ENCODE data around the gene USP6NL. TPM values are rescaled to one million over a fixed set of nuclear protein-coding genes. Genes with fewer than 3 reads are reported as not detected.

Gene USP6NL
- total and polyA plus RNA-seq, 2 of the 13 experiments (the other 11 are each of a cell fraction or from before 2014, with no cell fraction given) = 10.5 to 22.9 TPM

DNA sequence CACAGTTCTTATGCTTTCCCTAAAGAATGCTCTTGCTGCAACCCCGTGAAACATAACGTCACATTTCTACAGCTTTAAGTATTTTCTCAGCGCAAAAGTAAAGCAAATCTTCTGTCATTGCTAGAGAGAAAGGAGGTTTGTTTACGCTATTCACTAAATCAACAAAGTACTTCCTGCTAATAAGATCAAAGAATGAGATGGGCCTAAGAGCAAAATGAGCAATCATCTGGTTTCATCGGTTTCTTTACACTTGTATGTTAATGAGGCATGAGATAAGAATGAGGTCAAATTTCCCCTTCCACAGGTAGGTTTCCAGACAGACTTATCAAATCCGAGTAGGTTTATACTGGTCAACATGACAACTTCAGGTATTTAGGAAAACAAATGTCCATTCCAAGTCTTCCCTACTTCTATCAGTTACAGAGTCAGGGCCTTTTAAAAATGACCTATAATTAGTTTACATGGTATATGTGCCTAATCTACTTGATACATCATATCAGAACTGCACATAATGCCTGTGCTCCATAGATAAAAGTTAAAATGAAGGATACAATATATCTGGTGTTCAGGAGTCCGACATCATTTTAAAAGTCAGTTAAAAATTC lies 8.4 kb downstream of the USP6NL start (continued):
- TF ChIP-seq NFIC (IDR thresholded peaks at IDR 0.05; ENCODE audit: low read length) = peak; percentile 81; the same call in 1 of the 2 replicates
- TF ChIP-seq, protein P1, sequence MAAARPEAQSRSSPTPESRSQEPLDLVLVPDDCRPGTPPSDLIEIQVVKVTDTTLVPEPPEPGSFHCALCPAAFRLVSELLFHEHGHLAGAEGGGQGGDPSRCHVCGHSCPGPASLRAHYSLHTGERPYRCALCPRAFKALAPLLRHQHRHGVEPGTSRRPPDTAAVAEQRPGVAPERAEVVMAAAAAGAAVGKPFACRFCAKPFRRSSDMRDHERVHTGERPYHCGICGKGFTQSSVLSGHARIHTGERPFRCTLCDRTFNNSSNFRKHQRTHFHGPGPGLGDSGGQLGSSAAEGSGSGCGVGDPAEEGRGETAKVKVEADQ (CRISPR knock-in tag; IDR thresholded peaks at IDR 0.05; ENCODE audit: borderline replicate concordance) = no peak
- TF ChIP-seq ZSCAN22 (CRISPR knock-in tag; IDR thresholded peaks at IDR 0.05) = no peak
- TF ChIP-seq NCOR1 (IDR thresholded peaks at IDR 0.05; ENCODE audit: borderline replicate concordance, low read length) = peak; percentile 66; the same call in 1 of the 2 replicates
- TF ChIP-seq HOXA7 (CRISPR knock-in tag; IDR thresholded peaks at IDR 0.05) = no peak
- TF ChIP-seq RFX3 (CRISPR knock-in tag; IDR thresholded peaks at IDR 0.05) = no peak
- TF ChIP-seq ZKSCAN1 (IDR thresholded peaks at IDR 0.05; ENCODE audit: low read length) = no peak
- peak; percentile 71 for TF ChIP-seq ATF1 (CRISPR knock-in tag; IDR thresholded peaks at IDR 0.05)
- no peak for TF ChIP-seq SPEN (CRISPR knock-in tag; IDR thresholded peaks at IDR 0.05; ENCODE audit: low read depth)
- no peak for TF ChIP-seq EED (CRISPR knock-in tag; IDR thresholded peaks at IDR 0.05)
- no peak for TF ChIP-seq NFIB (CRISPR knock-in tag; IDR thresholded peaks at IDR 0.05; ENCODE audit: borderline replicate concordance)
- TF ChIP-seq MAFG (CRISPR knock-in tag; IDR thresholded peaks at IDR 0.05) = no peak
- TF ChIP-seq HDAC2 (CRISPR knock-in tag; IDR thresholded peaks at IDR 0.05) = peak; percentile 91
- TF ChIP-seq, protein P2, sequence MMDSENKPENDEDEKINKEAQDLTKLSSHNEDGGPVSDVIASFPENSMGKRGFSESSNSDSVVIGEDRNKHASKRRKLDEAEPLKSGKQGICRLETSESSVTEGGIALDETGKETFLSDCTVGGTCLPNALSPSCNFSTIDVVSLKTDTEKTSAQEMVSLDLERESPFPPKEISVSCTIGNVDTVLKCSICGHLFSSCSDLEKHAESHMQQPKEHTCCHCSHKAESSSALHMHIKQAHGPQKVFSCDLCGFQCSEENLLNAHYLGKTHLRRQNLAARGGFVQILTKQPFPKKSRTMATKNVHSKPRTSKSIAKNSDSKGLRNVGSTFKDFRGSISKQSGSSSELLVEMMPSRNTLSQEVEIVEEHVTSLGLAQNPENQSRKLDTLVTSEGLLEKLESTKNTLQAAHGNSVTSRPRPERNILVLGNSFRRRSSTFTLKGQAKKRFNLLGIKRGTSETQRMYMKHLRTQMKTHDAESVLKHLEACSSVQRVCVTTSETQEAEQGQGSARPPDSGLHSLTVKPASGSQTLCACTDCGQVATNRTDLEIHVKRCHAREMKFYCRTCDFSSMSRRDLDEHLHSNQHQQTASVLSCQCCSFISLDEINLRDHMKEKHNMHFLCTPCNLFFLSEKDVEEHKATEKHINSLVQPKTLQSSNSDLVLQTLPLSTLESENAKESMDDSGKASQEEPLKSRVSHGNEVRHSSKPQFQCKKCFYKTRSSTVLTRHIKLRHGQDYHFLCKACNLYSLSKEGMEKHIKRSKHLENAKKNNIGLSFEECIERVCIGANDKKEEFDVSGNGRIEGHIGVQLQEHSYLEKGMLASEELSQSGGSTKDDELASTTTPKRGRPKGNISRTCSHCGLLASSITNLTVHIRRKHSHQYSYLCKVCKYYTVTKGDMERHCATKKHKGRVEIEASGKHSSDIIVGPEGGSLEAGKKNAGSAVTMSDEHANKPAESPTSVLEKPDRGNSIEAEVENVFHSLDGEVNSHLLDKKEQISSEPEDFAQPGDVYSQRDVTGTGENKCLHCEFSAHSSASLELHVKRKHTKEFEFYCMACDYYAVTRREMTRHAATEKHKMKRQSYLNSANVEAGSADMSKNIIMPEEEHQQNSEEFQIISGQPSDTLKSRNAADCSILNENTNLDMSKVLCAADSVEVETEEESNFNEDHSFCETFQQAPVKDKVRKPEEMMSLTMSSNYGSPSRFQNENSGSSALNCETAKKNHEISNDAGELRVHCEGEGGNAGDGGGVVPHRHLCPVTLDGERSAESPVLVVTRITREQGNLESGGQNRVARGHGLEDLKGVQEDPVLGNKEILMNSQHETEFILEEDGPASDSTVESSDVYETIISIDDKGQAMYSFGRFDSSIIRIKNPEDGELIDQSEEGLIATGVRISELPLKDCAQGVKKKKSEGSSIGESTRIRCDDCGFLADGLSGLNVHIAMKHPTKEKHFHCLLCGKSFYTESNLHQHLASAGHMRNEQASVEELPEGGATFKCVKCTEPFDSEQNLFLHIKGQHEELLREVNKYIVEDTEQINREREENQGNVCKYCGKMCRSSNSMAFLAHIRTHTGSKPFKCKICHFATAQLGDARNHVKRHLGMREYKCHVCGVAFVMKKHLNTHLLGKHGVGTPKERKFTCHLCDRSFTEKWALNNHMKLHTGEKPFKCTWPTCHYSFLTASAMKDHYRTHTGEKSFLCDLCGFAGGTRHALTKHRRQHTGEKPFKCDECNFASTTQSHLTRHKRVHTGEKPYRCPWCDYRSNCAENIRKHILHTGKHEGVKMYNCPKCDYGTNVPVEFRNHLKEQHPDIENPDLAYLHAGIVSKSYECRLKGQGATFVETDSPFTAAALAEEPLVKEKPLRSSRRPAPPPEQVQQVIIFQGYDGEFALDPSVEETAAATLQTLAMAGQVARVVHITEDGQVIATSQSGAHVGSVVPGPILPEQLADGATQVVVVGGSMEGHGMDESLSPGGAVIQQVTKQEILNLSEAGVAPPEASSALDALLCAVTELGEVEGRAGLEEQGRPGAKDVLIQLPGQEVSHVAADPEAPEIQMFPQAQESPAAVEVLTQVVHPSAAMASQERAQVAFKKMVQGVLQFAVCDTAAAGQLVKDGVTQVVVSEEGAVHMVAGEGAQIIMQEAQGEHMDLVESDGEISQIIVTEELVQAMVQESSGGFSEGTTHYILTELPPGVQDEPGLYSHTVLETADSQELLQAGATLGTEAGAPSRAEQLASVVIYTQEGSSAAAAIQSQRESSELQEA (CRISPR knock-in tag; IDR thresholded peaks at IDR 0.05; ENCODE audit: not compliant biosample characterization) = no peak
- 0 out of 2 replicates have a peak, but pooled peaks have one; percentile 31 for TF ChIP-seq PHF21A (CRISPR knock-in tag; IDR thresholded peaks at IDR 0.05)
- TF ChIP-seq ZNF230 (CRISPR knock-in tag; IDR thresholded peaks at IDR 0.05) = no peak
- TF ChIP-seq, protein P3, sequence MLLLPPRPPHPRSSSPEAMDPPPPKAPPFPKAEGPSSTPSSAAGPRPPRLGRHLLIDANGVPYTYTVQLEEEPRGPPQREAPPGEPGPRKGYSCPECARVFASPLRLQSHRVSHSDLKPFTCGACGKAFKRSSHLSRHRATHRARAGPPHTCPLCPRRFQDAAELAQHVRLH (CRISPR knock-in tag; IDR thresholded peaks at IDR 0.05; ENCODE audit: borderline replicate concordance, low read depth) = no peak
- TF ChIP-seq STAT5B (CRISPR knock-in tag; IDR thresholded peaks at IDR 0.05) = no peak

Data from HepG2 (cell line).